Sciatic nerve (tissue), 2 donors: ENCODE data around the gene ZDHHC21. TPM values are rescaled to one million over a fixed set of nuclear protein-coding genes. Genes with fewer than 3 reads are reported as not detected.

Source experiments
- ATAC-seq: fragments of 200-7000 bp; cut with Tn5 transposase; one replicate; pipeline ENCODE4 v1.9.1; 2020; ENCODE audit warnings: mild to moderate bottlenecking, moderate library complexity
- DNase-seq: peaks from one replicate; pipeline ENCODE4 v3.0.0-alpha.2; 2020; ENCODE audit warnings: low spot score
- intact Hi-C: fragments of 100-400 bp; cut with DNase I; formaldehyde crosslinking; loops from one replicate; pipeline ENCODE4 v1.14.2; 2022
- total RNA-seq: library from RNA; stranded (reverse); fragmentation: NEBNext Ultra II Directional; extraction: Animal tissue kit (Norgen Biotek cat#: 25700); gene quantifications from one replicate; pipeline ENCODE4 v1.2.1, GENCODE V29; 2021
- donor health status: DM: no; HTN: no; CAD: no.
- donor health status: DM: no; HTN: no; CAD: no.

Gene ZDHHC21
- total RNA-seq, 1 donor from 2014 or later, result 16.9 TPM

DNA sequence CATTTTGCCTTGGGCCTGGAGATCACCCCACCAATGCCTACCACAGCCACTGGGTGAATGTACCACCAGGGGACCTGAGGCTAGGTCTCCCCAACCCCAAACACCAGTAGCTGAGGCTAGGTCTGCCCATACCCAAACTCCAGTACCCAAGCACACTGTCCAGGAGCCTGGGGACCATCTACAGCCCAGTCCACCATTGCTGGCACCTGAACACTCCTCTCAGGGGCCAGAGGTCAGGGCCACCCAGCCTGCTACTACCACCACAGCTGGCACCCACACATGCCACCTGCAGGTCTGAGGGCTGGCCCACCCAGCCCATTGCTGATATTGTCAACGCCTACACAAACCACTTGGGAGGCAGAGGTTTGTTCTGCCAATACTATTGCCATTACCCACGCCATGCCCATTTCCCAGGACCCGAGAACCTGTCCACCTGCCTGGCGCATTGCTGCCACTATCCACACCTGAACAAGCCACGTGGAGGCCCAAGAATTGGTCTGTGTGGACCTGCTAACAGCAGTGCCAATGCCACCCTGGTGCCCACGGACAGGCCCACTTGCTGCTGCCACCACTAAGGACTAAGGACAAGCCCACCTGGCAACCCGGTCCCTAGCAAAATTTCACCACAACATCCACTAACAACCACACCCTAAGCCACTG is 59.2 kb downstream of the ZDHHC21 start:
- no peak for ATAC-seq
- DNase-seq, result no peak
- intact Hi-C loops, result no loop called here

GRCh38 chr9:14633148-14633547 is 60.1 kb downstream of the ZDHHC21 start:
- no peak for DNase-seq
- intact Hi-C loops, result no loop called here
- ATAC-seq, result no peak

DNA sequence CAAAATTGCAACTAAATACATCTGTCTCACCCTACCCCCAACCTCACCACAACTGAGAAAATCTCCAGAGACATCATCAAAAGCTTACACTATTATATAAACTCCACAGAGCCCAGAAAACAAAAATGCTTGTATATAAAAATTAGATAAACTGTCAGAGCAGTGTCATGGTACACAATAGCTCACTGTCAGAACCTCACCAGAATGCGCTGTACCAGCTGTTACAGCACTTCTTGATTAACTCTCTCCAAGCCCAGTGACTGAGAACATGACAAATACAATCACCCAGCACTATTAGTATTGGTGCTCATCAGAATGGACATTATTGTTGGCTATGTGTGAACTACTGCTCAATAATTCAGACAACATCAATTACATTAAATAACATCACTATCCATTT is 65.7 kb downstream of the ZDHHC21 start:
- DNase-seq (no peak), ATAC-seq (no peak)
- intact Hi-C loops, result no loop called here

DNA sequence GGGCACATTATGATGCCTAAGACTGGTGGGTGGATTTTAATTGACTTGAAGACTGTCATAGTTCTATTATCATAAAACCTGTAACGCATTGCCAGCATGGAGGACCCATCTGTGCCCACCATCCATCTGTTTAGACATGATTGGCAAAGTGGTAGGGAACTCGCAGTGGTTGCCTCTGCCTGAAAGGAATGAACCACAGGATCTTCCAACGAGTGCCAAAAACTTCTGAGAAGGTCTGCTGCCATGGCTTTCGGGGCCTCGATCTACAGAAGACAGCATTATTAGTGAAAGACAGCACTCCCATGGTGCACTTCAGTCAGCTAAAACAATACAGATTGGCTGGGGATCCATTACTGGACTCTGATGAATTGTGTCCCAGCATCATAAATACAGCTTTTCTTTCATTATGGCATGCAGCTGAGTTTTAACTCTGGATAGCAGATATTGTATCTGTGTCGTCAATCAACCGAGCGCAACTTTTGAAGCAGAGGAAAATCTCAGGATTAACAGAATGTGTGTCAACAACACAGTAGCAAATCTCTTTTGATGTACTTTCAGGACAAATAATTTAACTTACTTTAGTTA is 74.3 kb downstream of the ZDHHC21 start:
- DNase-seq, result no peak
- intact Hi-C loops, result no loop called here
- ATAC-seq, result no peak

DNA sequence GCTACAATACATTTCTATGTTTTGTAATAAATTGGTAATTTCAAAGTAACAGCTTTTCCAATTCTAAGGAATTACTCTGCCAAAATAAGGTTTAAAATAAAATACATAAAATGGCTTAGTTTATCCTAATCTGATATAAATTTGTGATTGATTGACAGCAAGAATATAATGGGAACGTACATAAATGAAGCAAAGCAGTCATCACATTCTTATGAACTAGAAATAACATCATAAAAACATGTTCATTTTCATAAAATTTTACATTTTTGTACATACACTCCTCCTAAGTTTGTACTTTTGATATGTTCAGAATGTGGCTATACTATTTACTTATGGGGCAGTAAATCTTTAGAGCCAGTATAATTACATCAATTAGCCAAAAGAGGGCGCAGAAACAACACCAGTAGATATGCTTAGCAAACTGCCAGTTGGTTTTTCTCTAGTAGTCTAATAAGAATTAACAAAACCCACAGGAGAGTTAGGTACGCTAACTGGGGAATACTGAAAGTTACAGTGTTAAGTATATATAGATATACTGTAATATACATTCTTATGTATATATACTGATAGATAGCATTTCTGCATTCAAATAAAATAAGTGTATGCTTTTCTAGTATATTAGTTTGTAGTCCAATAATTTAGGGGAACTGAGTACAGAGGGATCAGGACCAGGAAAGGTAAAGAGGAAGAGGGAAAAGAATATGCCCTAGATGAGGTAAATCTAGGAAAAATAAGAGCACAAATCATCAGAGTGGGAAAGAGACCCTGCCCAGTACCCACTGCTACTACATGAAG is 76.8 kb downstream of the ZDHHC21 start:
- no peak for DNase-seq
- intact Hi-C loops, result no loop called here
- ATAC-seq, result no peak

DNA sequence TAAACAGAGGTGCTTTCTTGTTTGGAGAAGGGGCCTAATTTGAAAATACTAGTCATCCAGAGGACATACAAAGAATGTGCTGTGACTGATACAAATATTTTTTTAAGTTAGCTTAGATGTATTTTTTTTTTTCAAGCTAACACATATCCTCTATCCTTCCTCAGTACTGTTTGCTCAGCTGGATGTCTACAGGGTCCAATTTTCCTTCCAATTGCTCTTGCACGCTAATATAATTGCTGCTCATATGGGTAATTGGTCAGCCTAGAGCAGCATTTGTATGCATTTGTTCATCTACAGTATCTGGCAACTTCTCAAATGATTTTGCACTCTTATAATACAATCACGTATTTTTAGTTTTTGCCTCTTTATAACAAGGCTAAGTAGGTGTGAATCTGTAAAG is 84.7 kb downstream of the ZDHHC21 start:
- intact Hi-C loops, result no loop called here
- ATAC-seq (no peak), DNase-seq (no peak)

GRCh38 chr9:14597171-14597799 is 95.9 kb downstream of the ZDHHC21 start:
- ATAC-seq, result no peak
- no peak for DNase-seq
- intact Hi-C loops, result no loop called here

DNA sequence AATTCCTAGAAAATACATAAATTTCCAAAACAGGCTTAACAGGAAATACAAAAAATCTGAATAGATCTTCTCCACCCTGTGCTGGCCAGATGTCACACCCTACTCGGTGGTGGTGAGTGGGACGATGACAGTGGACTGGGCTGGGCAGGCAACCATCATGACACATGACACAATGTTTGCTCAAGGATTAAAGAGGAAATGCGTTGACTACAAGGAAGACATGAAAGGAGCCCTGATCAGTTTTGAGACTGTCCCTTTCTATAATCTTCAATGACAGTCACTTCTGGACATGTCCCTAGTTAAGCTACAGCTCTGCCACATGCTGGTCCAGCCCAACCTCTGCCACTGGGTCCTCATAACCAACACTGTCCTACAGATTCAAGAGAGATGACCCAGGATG is 99.8 kb downstream of the ZDHHC21 start:
- ATAC-seq, result no peak
- intact Hi-C loops, result no loop called here
- DNase-seq, result no peak

GRCh38 chr9:14591411-14591810 is 101.8 kb downstream of the ZDHHC21 start:
- DNase-seq (no peak), ATAC-seq (no peak)
- intact Hi-C loops, result no loop called here

DNA sequence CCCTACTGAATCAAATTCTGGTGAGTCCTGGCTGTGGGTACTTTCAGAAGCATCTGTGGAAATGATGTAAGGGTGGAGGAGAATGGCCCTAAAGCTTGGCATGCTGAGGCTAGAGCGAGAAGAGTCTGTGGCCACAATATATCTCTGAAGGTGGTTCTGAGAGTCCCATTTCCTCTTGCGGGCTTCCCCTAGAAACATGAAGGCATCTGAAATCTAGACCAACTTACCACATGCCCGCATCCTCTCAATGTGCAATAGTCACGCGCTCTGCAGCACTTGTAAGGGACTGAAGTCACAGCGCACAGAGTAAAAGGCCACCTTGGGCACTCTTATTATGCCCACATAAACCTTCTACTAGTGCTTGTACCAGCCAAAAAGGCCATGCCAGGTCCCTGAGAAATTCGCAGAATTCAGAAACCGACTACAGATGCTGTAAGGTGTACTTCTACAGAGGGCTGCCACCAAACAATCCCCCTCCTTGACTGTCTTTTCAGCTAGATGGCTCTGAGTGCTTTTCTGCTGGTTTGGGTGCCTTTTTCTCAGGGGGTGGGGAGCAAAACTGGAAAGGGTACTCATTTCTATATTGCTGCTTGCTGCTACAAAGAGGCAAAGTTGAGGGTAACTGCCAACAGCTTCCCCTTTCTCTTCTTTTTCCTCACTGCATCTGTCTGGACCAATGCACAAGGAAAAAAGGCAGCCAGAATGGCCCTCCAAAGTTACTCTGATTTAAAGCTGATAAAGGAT is 107.3 kb downstream of the ZDHHC21 start:
- DNase-seq, result no peak
- intact Hi-C loops, result loop anchor here (1.0 kb wide), 1 partner anchor 22 kb away; no protein-coding TSS in a partner anchor
- ATAC-seq, result no peak

DNA sequence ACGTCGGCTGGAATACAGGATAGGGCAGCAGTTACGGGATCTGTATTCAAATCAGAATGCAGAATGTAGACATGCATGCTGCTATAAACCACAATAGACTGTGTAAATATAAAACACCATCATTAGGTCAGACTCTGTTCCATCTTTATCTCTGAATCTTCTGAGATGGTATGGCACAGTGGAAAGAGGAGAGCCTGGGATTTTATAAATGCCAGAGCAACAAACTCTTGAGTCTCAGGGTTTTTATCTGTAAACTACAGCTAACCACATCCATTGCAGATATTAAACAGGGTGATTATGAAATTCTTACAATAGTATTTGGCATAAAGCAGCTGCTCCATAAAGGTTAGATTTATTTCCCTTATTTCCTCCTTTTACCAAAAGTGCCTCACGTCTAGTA is 108.7 kb downstream of the ZDHHC21 start:
- intact Hi-C loops, result no loop called here
- no peak for DNase-seq
- no peak for ATAC-seq

DNA sequence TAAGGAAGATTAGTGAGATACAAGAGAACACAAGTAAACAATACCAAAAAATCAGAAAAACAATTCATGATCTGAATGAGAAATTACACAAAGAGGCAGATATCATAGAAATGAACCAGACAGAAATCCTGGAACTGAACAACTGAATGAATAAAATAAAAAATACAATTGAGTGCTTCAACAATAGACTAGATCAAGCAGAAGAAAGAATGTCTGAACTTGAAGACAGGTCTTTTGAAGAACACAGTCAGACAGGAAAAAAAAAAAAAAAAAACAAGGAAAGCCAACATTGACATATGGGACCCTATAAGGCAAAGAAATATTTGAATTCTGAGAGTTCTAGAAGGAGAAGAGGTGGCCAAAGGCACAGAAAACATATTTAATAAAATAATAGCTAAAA is 115.2 kb downstream of the ZDHHC21 start:
- intact Hi-C loops, result no loop called here
- DNase-seq, result no peak
- no peak for ATAC-seq

DNA sequence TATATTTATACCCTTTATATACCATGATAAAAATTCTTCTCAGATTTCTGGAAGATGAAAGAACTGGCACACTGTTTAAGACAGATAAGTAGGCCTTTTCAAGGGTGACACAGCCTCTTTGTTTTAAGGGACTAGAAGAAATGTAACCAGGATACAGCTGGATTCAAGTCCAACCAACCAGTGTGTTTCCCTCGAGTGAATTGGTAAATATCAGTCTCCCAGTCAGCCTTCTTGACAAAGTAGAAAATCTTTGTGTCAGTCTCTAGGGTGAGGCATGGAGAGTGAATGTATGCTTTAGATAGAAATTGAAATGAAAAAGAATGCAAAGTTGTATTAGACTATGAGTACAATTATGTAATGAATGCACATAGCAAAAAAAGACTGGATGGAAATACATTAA is 119.1 kb downstream of the ZDHHC21 start:
- intact Hi-C loops, result no loop called here

GRCh38 chr9:14573319-14573718 is 119.9 kb downstream of the ZDHHC21 start:
- intact Hi-C loops, result no loop called here
- DNase-seq, result no peak

More for the DNA sequence above, 119.1 kb downstream of the ZDHHC21 start:
- DNase-seq (no peak), ATAC-seq (no peak)

DNA sequence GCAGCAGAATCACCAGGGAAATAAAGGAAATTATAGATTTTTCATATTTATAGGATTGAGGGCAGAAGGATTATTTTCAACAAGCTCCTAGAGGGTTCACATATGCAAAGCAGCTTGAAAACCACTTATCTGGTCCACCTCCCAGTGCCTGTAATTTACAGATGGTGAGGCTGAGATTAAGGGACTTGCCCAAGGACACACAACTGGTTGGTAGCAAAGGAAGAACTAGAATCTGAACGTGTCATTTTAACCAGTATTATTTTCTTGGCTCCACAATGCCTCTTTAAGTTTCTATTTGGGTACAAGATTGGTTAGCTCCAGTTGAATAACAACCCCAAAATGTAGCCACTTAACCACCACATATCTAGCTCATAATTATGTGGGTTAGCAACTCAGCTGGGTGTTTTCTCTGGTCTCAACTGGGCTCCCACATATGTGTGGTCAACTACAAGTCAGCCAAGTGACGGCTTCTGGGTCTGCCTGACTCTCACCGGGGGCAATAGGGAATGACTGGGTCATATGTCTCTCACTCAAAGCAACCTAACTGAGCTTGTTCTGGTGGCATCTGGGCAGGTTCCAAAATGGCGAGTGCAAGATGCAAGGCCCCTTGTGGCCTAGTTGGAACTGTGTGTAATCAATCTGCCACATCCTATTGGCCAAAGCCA is 127.7 kb downstream of the ZDHHC21 start:
- ATAC-seq, result no peak
- intact Hi-C loops, result no loop called here
- no peak for DNase-seq

More at GRCh38 chr9:14573319-14573718, 119.9 kb downstream of the ZDHHC21 start:
- no peak for ATAC-seq

- DNase-seq (no peak), ATAC-seq (no peak)
- intact Hi-C loops, result loop anchor here (1.0 kb wide), 1 partner anchor 22 kb away; no protein-coding TSS in a partner anchor
Measured at GRCh38 chr9:14563902-14564624, 129.2 kb downstream of the ZDHHC21 start.

GRCh38 chr9:14561929-14562405 is 131.3 kb downstream of the ZDHHC21 start:
- intact Hi-C loops, result no loop called here
- no peak for ATAC-seq
- no peak for DNase-seq
